ENCODE results near the gene ASPA. TPM values are rescaled to one million over a fixed set of nuclear protein-coding genes. Genes with fewer than 3 reads are reported as not detected.

Gene ASPA
- total and polyA plus RNA-seq, 2 donors (not counting 3 experiments of a cell fraction or from before 2014, with no cell fraction given): 0.01 TPM; not detected in 1

- DNase-seq (ENCODE audit: low read depth, low spot score): no peak
- Histone ChIP-seq H3K27ac (ENCODE audit: insufficient read depth, low read depth, low read length) (no peak overlapping the region), H3K36me3 (ENCODE audit: control insufficient read depth in 2 of 2, extremely low read depth in 1 of 2, insufficient read depth in 2 of 2, low read length in 2 of 2) (no peaks in the 10 kb centered on the region), H4K20me1 (replicated peaks; ENCODE audit: control insufficient read depth, extremely low read depth, insufficient read depth, low read length) (no peaks in the 10 kb centered on the region), H3K9me1 (replicated peaks; ENCODE audit: control insufficient read depth, extremely low read depth, insufficient read depth, low read length) (no peaks in the 10 kb centered on the region), H2AFZ (ENCODE audit: low read depth, low read length) (no peak overlapping the region), H3K9me3 (replicated peaks; ENCODE audit: control insufficient read depth, insufficient read depth, low read length) (no peaks in the 10 kb centered on the region), H3K4me1 (ENCODE audit: control insufficient read depth, extremely low read depth, insufficient read depth, low read length) (no peaks in the 10 kb centered on the region), H3K4me3 (replicated peaks in 1 of 3; ENCODE audit: insufficient read depth in 1 of 3, low read depth in 1 of 3, low read length in 3 of 3) (no peak overlapping the region), H3K9ac (replicated peaks; ENCODE audit: extremely low read depth, insufficient read depth, low read length) (no peak overlapping the region), H3K4me2 (ENCODE audit: insufficient read depth, low read length) (no peak overlapping the region), H3K27me3 (ENCODE audit: control insufficient read depth in 2 of 2, insufficient read depth in 2 of 2, low read length in 2 of 2) (no peaks in the 10 kb centered on the region), H3K79me2 (ENCODE audit: control insufficient read depth, insufficient read depth, low read length) (no peaks in the 10 kb centered on the region)
- ChIA-PET POLR2A (no interaction called here), CTCF (no interaction called here)
- dilution Hi-C loops (cut with MboI; ENCODE audit: extremely low pct_ligation_motif_present, low sequenced_read_pairs) (no loop called here), intact Hi-C loops (cut with micrococcal nuclease) (no loop called here)
- TF ChIP-seq JUN (IDR thresholded peaks at IDR 0.05; ENCODE audit: borderline replicate concordance, insufficient read depth, insufficient read length, low read depth) (no peak), POLR2A (IDR thresholded peaks at IDR 0.05; ENCODE audit: low read depth, low read length) (no peak), EZH2 (IDR thresholded peaks at IDR 0.05; ENCODE audit: borderline replicate concordance, low read depth, low read length, severe bottlenecking) (no peak), POLR2AphosphoS5 (IDR thresholded peaks at IDR 0.05; ENCODE audit: insufficient read depth, low read depth, low read length) (no peak), FOS (IDR thresholded peaks at IDR 0.05; ENCODE audit: borderline replicate concordance, insufficient read depth, low read length) (no peak), GATA2 (IDR thresholded peaks at IDR 0.05; ENCODE audit: insufficient read depth, insufficient read length, low read depth, low read length) (no peak), CTCF (IDR thresholded peaks at IDR 0.05; ENCODE audit: extremely low read depth in 1 of 2, insufficient read depth in 1 of 2, low read depth in 1 of 2, low read length in 2 of 2) (no peak), MYC (IDR thresholded peaks at IDR 0.05; ENCODE audit: low read depth, low read length) (no peak)
- TF ChIP-seq, protein P1, sequence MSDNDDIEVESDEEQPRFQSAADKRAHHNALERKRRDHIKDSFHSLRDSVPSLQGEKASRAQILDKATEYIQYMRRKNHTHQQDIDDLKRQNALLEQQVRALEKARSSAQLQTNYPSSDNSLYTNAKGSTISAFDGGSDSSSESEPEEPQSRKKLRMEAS (IDR thresholded peaks at IDR 0.05; ENCODE audit: insufficient read depth, insufficient read length): no peak
- FAIRE-seq: no peak
- BruUV-seq (replicated peaks): no TSS peak
Observed at GRCh38 chr17:3474212-3474611, 1.6 kb upstream of the ASPA start.

Measured in endothelial cell of umbilical vein (primary cell).